GM12872 (cell line): ENCODE measurements around the gene SNRNP40.

ENCODE experiments used
- CTCF ChIP-seq: IDR thresholded peaks from 3 replicates; pipeline ENCODE4 v1.5.1; 2011; ENCODE audit warnings: low read depth, mild to moderate bottlenecking, low read length, moderate library complexity; ENCODE audit not compliant: insufficient read depth

Gene SNRNP40

GRCh38 chr1:31302709-31303441, 6.3 kb upstream of the SNRNP40 start:
- no peak for TF ChIP-seq CTCF

GRCh38 chr1:31300193-31300592, 3.6 kb upstream of the SNRNP40 start:
- no peak for TF ChIP-seq CTCF

GRCh38 chr1:31299365-31299764, 2.8 kb upstream of the SNRNP40 start:
- no peak for TF ChIP-seq CTCF

- TF ChIP-seq CTCF, result no peak
These were observed 974 bp upstream of the SNRNP40 start for GRCh38 chr1:31297277-31298247.

- no peak for TF ChIP-seq CTCF
These were observed 608 bp downstream of the SNRNP40 start for GRCh38 chr1:31295874-31296485.

GRCh38 chr1:31289021-31289420, 7.6 kb downstream of the SNRNP40 start:
- no peak for TF ChIP-seq CTCF

- no peak for TF ChIP-seq CTCF
These were observed 23.0 kb downstream of the SNRNP40 start for GRCh38 chr1:31273619-31274018.
